HG03108 (cell line): ENCODE data around the gene B3GNT4.
"Not testable (repeated sequence)": the region's sequence is repeated elsewhere in the genome, so short reads cannot be mapped to it uniquely, and the experiment has no call there.

ENCODE experiments used
- ATAC-seq: cut with Tn5 transposase; IDR thresholded peaks from one replicate; pipeline ENCODE4 v1.9.1; 2021; ENCODE audit warnings: moderate library complexity; ENCODE audit not compliant: unreplicated experiment

The B3GNT4 gene

GRCh38 chr12:122203301-122204166 is at the start of gene B3GNT4:
Gene B3GNT4, plus strand, starts transcription at chr12:122203709. Its CDS starts 910 bp downstream, at chr12:122204619.
- peak; percentile 56 for ATAC-seq

- no peak for ATAC-seq
Observed at GRCh38 chr12:122155705-122156104, 47.8 kb upstream of the B3GNT4 start.

- ATAC-seq, result no peak
Observed at GRCh38 chr12:122158700-122159285, 44.7 kb upstream of the B3GNT4 start.

- no peak for ATAC-seq
Observed at GRCh38 chr12:122159882-122160281, 43.6 kb upstream of the B3GNT4 start.

GRCh38 chr12:122160761-122161160 is 42.7 kb upstream of the B3GNT4 start:
- ATAC-seq, result no peak

DNA sequence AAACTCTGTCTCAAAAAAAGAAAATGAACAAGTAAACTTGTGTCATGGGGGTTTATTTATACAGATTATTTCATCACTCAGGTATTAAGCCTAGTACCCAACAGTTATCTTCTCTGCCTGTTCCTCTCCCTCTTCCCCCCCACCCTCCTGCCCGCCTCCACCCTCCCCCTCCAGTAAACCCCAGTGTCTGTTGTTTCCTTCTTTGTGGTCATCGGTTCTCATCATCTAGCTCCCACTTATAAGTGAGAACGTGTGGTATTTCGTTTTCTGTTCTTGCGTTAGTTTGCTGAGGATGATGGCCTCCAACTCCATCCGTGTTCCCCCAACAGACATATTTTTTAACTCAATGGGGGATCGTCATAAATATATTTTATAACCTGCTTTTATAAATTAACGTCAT is 41.8 kb upstream of the B3GNT4 start:
- ATAC-seq, result no peak

- ATAC-seq, result no peak
Observed at GRCh38 chr12:122162976-122163375, 40.5 kb upstream of the B3GNT4 start.

- ATAC-seq, result no peak
Observed at GRCh38 chr12:122166422-122167349, 36.8 kb upstream of the B3GNT4 start.

GRCh38 chr12:122167356-122167925 is 36.1 kb upstream of the B3GNT4 start:
- ATAC-seq, result no peak

- no peak for ATAC-seq
Observed at GRCh38 chr12:122168492-122168891, 35.0 kb upstream of the B3GNT4 start.

- no peak for ATAC-seq
Observed at GRCh38 chr12:122171399-122171798, 32.1 kb upstream of the B3GNT4 start.

DNA sequence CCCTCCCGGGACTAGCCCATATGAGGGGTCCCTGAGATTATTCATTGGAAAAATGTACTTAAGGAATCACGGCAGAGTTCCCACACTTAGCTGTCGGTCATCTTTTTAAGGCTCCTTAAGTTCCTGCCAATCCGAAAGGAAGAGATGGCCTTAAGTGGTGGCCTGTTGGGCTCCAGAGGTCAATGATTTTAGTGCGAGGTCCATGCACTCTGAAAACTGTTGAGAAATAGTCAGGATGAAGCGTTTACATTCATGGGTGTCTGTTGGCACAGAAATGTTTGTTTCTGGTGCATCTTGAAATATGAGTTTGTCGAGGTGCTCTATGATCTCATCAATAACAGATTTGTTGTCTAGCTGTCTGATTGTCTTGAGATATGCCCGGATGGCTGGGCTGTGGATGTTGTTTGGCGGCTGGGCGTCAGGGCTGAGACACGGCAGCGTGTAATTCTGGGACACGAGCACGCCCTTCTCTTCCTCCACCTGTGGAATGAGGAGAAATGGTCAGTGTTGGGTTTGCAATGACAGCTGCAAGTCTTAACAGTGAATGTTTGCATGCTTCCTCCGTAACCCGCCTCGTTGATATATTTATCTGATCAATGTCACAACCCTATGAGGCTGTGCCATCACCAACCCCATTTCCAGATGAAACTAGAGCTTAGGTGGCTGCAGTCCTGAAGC is 31.1 kb upstream of the B3GNT4 start:
- no peak for ATAC-seq

DNA sequence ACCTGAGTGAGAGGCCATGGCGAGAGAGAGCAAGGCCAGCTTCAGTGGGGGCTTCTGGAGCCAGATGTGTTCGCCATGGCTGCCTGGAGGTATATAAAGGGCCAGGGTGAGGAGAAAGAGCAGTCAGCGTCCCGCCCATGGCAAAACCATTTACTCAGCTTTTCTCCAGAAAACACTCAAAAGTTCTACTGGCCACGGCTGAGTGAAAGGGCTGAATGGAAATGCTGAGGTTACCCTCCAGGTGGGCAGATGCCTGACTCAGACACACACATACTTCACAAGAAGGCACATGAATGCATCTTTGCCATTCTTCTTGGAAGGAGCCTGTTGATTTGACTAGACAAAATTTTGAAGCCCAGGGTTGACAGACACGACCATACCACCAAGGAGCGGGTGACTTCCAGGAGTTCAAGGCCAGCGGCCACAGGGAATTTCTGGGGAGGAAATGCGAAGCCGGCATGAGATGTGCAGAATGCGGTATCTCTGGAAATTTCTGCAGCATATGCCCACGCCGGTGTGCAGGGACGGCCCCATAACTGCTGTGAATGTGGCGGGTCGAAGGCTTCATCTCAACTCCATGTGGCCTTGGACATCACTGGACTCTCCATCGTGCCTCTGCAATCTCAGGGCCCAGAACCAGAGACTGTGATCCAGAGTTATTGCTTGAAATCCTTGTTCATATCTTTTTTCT is 29.2 kb upstream of the B3GNT4 start, which contains the start of gene IL31:
TSS of gene IL31 (minus strand) at position 67 of the 691 bp plus-strand sequence. CDS start at position 18, 49 bp downstream.
- no peak for ATAC-seq

DNA sequence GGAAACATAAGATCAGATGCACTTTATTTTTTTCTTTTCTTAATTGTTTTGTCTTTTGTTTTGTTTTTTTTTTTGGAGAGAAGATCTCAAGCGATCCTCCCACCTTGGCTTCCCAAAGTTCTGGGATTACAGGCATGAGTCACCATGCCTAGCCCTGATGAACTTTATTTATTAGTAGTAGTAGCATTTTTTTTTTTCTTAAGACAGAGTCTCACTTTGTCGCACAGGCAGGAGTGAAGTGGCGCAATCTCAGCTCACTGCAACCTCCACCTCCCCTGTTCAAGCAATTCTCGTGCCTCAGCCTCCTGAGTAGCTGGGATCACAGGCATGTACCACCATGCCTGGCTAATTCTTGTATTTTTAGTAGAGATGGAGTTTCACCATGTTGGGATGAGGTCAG is 27.0 kb upstream of the B3GNT4 start:
- not testable (repeated sequence) for ATAC-seq

- ATAC-seq, result no peak
Observed at GRCh38 chr12:122182887-122183587, 20.5 kb upstream of the B3GNT4 start, which contains the start of gene LRRC43. Gene LRRC43, plus strand, starts transcription at chr12:122183123. Its CDS starts 22 bp downstream, at chr12:122183145.

DNA sequence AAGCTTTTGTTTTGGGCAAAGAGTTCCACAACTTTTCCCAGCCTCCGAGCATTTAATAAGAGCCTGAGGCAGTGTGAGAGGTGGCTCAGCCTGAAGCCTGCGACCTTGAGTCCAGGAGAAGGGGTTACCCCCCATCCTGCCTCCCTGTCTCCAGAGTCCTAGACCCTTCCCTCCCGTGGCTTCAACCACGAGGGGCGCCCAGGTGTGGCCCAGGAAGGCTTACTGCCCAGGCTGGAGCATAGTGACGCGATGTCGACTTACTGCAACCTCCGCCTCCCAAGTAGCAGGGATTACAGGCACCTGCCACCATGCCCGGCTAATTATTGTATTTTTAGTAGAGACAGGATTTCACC is 19.9 kb upstream of the B3GNT4 start:
- ATAC-seq, result no peak

- no peak for ATAC-seq
Observed at GRCh38 chr12:122184517-122184916, 19.0 kb upstream of the B3GNT4 start.

GRCh38 chr12:122185079-122185478 is 18.4 kb upstream of the B3GNT4 start:
- ATAC-seq, result no peak

DNA sequence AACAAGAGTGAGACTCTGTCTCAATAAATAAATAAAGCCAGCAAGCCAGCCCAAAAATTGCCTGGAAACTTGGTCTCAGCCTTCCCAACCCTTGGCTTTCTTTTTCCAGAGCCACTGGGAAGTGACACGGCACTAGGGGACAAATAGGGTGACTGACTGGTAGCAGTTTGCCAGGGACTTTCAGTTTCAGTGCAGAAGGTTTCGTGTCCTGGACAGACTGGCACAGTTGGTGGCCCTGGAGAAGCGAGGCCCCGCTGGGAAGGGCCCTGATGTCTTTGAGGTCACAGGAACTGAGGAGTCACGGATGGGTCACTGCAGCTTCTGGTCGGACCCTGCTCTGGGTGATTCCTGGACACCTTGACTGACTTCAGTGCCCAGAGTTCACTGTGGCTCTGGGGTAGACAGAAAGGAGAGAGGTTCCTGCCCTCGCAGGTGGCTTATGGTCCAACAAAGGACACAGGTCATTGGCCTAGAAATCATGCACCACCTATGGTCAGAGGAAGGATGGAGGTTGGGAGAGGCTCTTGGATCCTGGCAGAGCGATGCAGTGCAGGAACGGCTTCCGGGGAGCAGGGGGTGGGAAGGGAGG is 17.9 kb upstream of the B3GNT4 start:
- ATAC-seq, result no peak
